ENCODE measurements around the gene COG5. TPM values are rescaled to one million over a fixed set of nuclear protein-coding genes. Genes with fewer than 3 reads are reported as not detected.

COG5 gene
- total and polyA plus RNA-seq, 4 donors, result 4.1 to 27.1 (median 8.4) TPM

DNA sequence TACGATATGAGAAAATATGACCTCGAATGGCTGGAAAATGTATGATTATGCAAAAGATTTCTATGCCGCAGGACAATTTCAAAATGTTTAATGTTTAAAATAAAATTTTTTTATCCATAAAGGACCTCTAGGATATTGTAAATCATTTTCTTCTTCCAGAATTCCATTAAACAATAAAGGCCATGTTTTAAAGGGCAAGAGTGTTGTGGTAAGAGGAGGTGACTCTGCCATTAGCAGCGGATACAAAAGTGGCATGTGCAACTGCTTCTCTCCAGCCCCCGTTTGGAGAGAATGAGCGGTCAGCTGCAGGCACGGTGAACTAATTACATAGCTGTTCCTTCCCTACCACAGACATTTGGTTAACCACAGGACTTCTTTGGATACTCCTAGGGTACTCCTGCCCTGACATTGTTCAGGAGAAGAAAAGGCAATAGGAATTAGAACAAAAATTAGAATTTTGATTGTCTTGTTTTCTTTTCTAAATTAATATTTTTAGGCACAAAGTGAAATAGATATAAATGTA lies 331.1 kb downstream of the COG5 start:
- H3K27ac ChIP-seq (ENCODE audit: low read depth in 1 of 2, low read length in 2 of 2), result no peak overlapping the region
- H3K4me3 ChIP-seq (ENCODE audit: low read depth in 1 of 3, low read length in 3 of 3), result no peak overlapping the region
- H3K4me1 ChIP-seq (ENCODE audit: control insufficient read depth in 4 of 4, insufficient read depth in 4 of 4, low read length in 3 of 4), result no peaks in the 10 kb centered on the region
- H3K36me3 ChIP-seq (ENCODE audit: control insufficient read depth in 4 of 4, insufficient read depth in 3 of 4, low read depth in 1 of 4, low read length in 3 of 4), result no peaks in the 10 kb centered on the region
- no peaks in the 10 kb centered on the region for H3K27me3 ChIP-seq (ENCODE audit: control insufficient read depth in 4 of 4, insufficient read depth in 4 of 4, low read length in 3 of 4)
- no peak for DNase-seq (ENCODE audit: low spot score)
- no peaks in the 10 kb centered on the region for H3K9me3 ChIP-seq (ENCODE audit: control insufficient read depth in 4 of 4, low read length in 3 of 4)
- 96% methylated on average over 7 of the region's 7 CpGs for WGBS
- TF ChIP-seq RXRA (IDR thresholded peaks at IDR 0.05), result no peak
- TF ChIP-seq RAD21 (IDR thresholded peaks at IDR 0.05), result no peak
- TF ChIP-seq, protein P1, sequence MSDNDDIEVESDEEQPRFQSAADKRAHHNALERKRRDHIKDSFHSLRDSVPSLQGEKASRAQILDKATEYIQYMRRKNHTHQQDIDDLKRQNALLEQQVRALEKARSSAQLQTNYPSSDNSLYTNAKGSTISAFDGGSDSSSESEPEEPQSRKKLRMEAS (IDR thresholded peaks at IDR 0.05), result no peak
- no peak for TF ChIP-seq HNF4A (conservative IDR thresholded peaks at IDR 0.05)
- TF ChIP-seq, protein P2, sequence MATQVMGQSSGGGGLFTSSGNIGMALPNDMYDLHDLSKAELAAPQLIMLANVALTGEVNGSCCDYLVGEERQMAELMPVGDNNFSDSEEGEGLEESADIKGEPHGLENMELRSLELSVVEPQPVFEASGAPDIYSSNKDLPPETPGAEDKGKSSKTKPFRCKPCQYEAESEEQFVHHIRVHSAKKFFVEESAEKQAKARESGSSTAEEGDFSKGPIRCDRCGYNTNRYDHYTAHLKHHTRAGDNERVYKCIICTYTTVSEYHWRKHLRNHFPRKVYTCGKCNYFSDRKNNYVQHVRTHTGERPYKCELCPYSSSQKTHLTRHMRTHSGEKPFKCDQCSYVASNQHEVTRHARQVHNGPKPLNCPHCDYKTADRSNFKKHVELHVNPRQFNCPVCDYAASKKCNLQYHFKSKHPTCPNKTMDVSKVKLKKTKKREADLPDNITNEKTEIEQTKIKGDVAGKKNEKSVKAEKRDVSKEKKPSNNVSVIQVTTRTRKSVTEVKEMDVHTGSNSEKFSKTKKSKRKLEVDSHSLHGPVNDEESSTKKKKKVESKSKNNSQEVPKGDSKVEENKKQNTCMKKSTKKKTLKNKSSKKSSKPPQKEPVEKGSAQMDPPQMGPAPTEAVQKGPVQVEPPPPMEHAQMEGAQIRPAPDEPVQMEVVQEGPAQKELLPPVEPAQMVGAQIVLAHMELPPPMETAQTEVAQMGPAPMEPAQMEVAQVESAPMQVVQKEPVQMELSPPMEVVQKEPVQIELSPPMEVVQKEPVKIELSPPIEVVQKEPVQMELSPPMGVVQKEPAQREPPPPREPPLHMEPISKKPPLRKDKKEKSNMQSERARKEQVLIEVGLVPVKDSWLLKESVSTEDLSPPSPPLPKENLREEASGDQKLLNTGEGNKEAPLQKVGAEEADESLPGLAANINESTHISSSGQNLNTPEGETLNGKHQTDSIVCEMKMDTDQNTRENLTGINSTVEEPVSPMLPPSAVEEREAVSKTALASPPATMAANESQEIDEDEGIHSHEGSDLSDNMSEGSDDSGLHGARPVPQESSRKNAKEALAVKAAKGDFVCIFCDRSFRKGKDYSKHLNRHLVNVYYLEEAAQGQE (IDR thresholded peaks at IDR 0.05), result no peak
- no peak for TF ChIP-seq EGR1 (IDR thresholded peaks at IDR 0.05; ENCODE audit: low read depth in 2 of 2)
- TF ChIP-seq, protein P3, sequence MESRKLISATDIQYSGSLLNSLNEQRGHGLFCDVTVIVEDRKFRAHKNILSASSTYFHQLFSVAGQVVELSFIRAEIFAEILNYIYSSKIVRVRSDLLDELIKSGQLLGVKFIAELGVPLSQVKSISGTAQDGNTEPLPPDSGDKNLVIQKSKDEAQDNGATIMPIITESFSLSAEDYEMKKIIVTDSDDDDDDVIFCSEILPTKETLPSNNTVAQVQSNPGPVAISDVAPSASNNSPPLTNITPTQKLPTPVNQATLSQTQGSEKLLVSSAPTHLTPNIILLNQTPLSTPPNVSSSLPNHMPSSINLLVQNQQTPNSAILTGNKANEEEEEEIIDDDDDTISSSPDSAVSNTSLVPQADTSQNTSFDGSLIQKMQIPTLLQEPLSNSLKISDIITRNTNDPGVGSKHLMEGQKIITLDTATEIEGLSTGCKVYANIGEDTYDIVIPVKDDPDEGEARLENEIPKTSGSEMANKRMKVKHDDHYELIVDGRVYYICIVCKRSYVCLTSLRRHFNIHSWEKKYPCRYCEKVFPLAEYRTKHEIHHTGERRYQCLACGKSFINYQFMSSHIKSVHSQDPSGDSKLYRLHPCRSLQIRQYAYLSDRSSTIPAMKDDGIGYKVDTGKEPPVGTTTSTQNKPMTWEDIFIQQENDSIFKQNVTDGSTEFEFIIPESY (IDR thresholded peaks at IDR 0.05), result no peak
- no peak for TF ChIP-seq FOXA2 (IDR thresholded peaks at IDR 0.05)
- no peak for TF ChIP-seq YY1 (IDR thresholded peaks at IDR 0.05)
- no peak for TF ChIP-seq GABPA (IDR thresholded peaks at IDR 0.05 in 1 of 2, conservative IDR thresholded peaks at IDR 0.05 in 1 of 2)
- TF ChIP-seq, protein P4, sequence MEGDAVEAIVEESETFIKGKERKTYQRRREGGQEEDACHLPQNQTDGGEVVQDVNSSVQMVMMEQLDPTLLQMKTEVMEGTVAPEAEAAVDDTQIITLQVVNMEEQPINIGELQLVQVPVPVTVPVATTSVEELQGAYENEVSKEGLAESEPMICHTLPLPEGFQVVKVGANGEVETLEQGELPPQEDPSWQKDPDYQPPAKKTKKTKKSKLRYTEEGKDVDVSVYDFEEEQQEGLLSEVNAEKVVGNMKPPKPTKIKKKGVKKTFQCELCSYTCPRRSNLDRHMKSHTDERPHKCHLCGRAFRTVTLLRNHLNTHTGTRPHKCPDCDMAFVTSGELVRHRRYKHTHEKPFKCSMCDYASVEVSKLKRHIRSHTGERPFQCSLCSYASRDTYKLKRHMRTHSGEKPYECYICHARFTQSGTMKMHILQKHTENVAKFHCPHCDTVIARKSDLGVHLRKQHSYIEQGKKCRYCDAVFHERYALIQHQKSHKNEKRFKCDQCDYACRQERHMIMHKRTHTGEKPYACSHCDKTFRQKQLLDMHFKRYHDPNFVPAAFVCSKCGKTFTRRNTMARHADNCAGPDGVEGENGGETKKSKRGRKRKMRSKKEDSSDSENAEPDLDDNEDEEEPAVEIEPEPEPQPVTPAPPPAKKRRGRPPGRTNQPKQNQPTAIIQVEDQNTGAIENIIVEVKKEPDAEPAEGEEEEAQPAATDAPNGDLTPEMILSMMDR (IDR thresholded peaks at IDR 0.05; ENCODE audit: low read depth, low read length, missing input control), result no peak
- no peak for TF ChIP-seq FOXA1 (IDR thresholded peaks at IDR 0.05)
- TF ChIP-seq NR2F2 (IDR thresholded peaks at IDR 0.05), result no peak
- TF ChIP-seq TAF1 (conservative IDR thresholded peaks at IDR 0.05), result no peak
- TF ChIP-seq HNF4G (IDR thresholded peaks at IDR 0.05), result no peak
- H3K9ac ChIP-seq (ENCODE audit: low read depth in 1 of 2, low read length in 2 of 2), result no peak overlapping the region

- TF ChIP-seq GABPA (IDR thresholded peaks at IDR 0.05 in 1 of 2, conservative IDR thresholded peaks at IDR 0.05 in 1 of 2) (no peak), HNF4G (IDR thresholded peaks at IDR 0.05) (no peak), JUND (IDR thresholded peaks at IDR 0.05) (no peak), ATF3 (IDR thresholded peaks at IDR 0.05) (no peak), EGR1 (IDR thresholded peaks at IDR 0.05; ENCODE audit: low read depth in 2 of 2) (no peak), FOXA2 (IDR thresholded peaks at IDR 0.05) (no peak)
- TF ChIP-seq, protein P2 (IDR thresholded peaks at IDR 0.05), result no peak
- DNase-seq (ENCODE audit: low spot score), result no peak
- Histone ChIP-seq H3K27me3 (ENCODE audit: control insufficient read depth in 4 of 4, insufficient read depth in 4 of 4, low read length in 3 of 4) (no peaks in the 10 kb centered on the region), H3K27ac (ENCODE audit: low read depth in 1 of 2, low read length in 2 of 2) (no peak overlapping the region), H3K9me3 (ENCODE audit: control insufficient read depth in 4 of 4, low read length in 3 of 4) (no peaks in the 10 kb centered on the region), H3K4me1 (ENCODE audit: control insufficient read depth in 4 of 4, insufficient read depth in 4 of 4, low read length in 3 of 4) (no peaks in the 10 kb centered on the region), H3K4me3 (ENCODE audit: low read depth in 1 of 3, low read length in 3 of 3) (no peak overlapping the region), H3K9ac (ENCODE audit: low read depth in 1 of 2, low read length in 2 of 2) (no peak overlapping the region), H3K36me3 (ENCODE audit: control insufficient read depth in 4 of 4, insufficient read depth in 3 of 4, low read depth in 1 of 4, low read length in 3 of 4) (no peaks in the 10 kb centered on the region)
- WGBS, result 97% methylated on average over 3 of the region's 3 CpGs
These were observed 333.4 kb downstream of the COG5 start for GRCh38 chr7:107230334-107230733.
